GM13976 (cell line): ENCODE results near the gene SH2D3C.
"Not testable (repeated sequence)": the region's sequence is repeated elsewhere in the genome, so short reads cannot be mapped to it uniquely, and the experiment has no call there.

Source experiments
- DNase-seq: peaks from one replicate; pipeline ENCODE4 v3.0.0; 2012; ENCODE audit warnings: low spot score
- CTCF ChIP-seq: IDR thresholded peaks from 2 replicates; pipeline ENCODE4 v1.5.1; 2012; ENCODE audit warnings: borderline replicate concordance, mild to moderate bottlenecking; ENCODE audit not compliant: insufficient read depth; ENCODE audit errors: extremely low read depth, missing control alignments, control extremely low read depth
- in situ Hi-C: fragments of 300-500 bp; cut with MboI; formaldehyde crosslinking; loops from one replicate; pipeline ENCODE4 v1.12.0; 2022; ENCODE audit warnings: low sequenced_read_pairs, mixed read lengths, inconsistent platforms; ENCODE audit not compliant: unreplicated experiment

SH2D3C gene

GRCh38 chr9:127767410-127767809 is 11.1 kb downstream of the SH2D3C start:
- TF ChIP-seq CTCF = no peak
- in situ Hi-C loops = no loop called here
- no peak for DNase-seq

- no peak for DNase-seq
- no peak for TF ChIP-seq CTCF
- in situ Hi-C loops = no loop called here
Observed at GRCh38 chr9:127765418-127765817, 13.0 kb downstream of the SH2D3C start.

GRCh38 chr9:127763918-127764384 is 14.5 kb downstream of the SH2D3C start:
- TF ChIP-seq CTCF = peak; percentile 16
- in situ Hi-C loops = no loop called here
- peak; percentile 66 for DNase-seq

- TF ChIP-seq CTCF = no peak
- in situ Hi-C loops = no loop called here
- no peak for DNase-seq
Observed at GRCh38 chr9:127762111-127762676, 16.3 kb downstream of the SH2D3C start.

- DNase-seq = no peak
- in situ Hi-C loops = no loop called here
- TF ChIP-seq CTCF = no peak
Observed at GRCh38 chr9:127761491-127761956, 16.9 kb downstream of the SH2D3C start.

- no peak for TF ChIP-seq CTCF
- DNase-seq = no peak
- in situ Hi-C loops = no loop called here
Observed at GRCh38 chr9:127761061-127761460, 17.4 kb downstream of the SH2D3C start.

- in situ Hi-C loops = no loop called here
- no peak for TF ChIP-seq CTCF
- DNase-seq = no peak
Observed at GRCh38 chr9:127758843-127759242, 19.6 kb downstream of the SH2D3C start.

- in situ Hi-C loops, DNase-seq: not testable (repeated sequence)
Observed at GRCh38 chr9:127756776-127757175, 21.7 kb downstream of the SH2D3C start.
